CD14-positive monocyte (primary cell): ENCODE measurements around the gene SCARB2. TPM values are rescaled to one million over a fixed set of nuclear protein-coding genes. Genes with fewer than 3 reads are reported as not detected.

ENCODE experiments used
- DNase-seq, 3 donors: peaks; one replicate each; pipeline ENCODE4 v3.0.0-alpha.2; 2011 to 2022
- H2AFZ ChIP-seq: 2 replicates; pipeline ENCODE4 v1.6.0; 2012; ENCODE audit warnings: mild to moderate bottlenecking, low read depth, low read length, inconsistent platforms; ENCODE audit not compliant: insufficient read depth, poor library complexity, severe bottlenecking
- H3K27ac ChIP-seq, 2 donors: 1 replicate in 1 of 2; 2 replicates in 1 of 2; pipeline ENCODE4 v1.5.1; 2012 to 2013; ENCODE audit warnings: low read length in 2 of 2, control low read depth in 1 of 2, inconsistent platforms in 1 of 2, low read depth in 1 of 2, mild to moderate bottlenecking in 1 of 2
- H3K27me3 ChIP-seq, 2 donors: one replicate each; pipeline versions ENCODE4 v1.6.0 to v1.6.1; 2011 to 2013; ENCODE audit warnings: low read length in 2 of 2; ENCODE audit not compliant: control insufficient read depth in 2 of 2, insufficient read depth in 2 of 2
- H3K36me3 ChIP-seq, 2 donors: replicated peaks in 1 of 2; 1 replicate in 1 of 2; 2 replicates in 1 of 2; pipeline versions ENCODE4 v1.5.1 to v1.6.1; 2012 to 2013; ENCODE audit warnings: low read length in 2 of 2, control low read depth in 1 of 2, inconsistent platforms in 1 of 2, mild to moderate bottlenecking in 1 of 2; ENCODE audit not compliant: insufficient read depth in 2 of 2, control insufficient read depth in 1 of 2
- H3K4me1 ChIP-seq, 2 donors: 1 replicate in 1 of 2; 2 replicates in 1 of 2; pipeline versions ENCODE4 v1.5.1 to v1.6.1; 2012 to 2013; ENCODE audit warnings: low read length in 2 of 2, control low read depth in 1 of 2, inconsistent platforms in 1 of 2, mild to moderate bottlenecking in 1 of 2, moderate library complexity in 1 of 2; ENCODE audit not compliant: insufficient read depth in 2 of 2, control insufficient read depth in 1 of 2
- H3K4me2 ChIP-seq: replicated peaks from 2 replicates; pipeline ENCODE3; 2012; ENCODE audit warnings: low read length, moderate library complexity, mild to moderate bottlenecking; ENCODE audit not compliant: poor library complexity, severe bottlenecking; ENCODE audit errors: extremely low read depth
- H3K4me3 ChIP-seq, 3 experiments: fragments of 200-600 bp in 1 of 3; sonication (generic) in 1 of 3; replicated peaks in 1 of 3; 1 replicate in 2 of 3; 2 replicates in 1 of 3; pipeline ENCODE4 v1.5.1; 2011 to 2013; ENCODE audit warnings: low read length in 3 of 3, mild to moderate bottlenecking in 3 of 3, control low read depth in 2 of 3, low read depth in 2 of 3, inconsistent platforms in 1 of 3, moderate library complexity in 1 of 3
- H3K79me2 ChIP-seq: 2 replicates; pipeline ENCODE4 v1.6.0; 2012; ENCODE audit warnings: mild to moderate bottlenecking, control low read depth, inconsistent platforms, low read length, moderate library complexity; ENCODE audit not compliant: insufficient read depth
- H3K9ac ChIP-seq: 2 replicates; pipeline ENCODE4 v1.6.0; 2017; ENCODE audit warnings: low read length, mild to moderate bottlenecking; ENCODE audit not compliant: insufficient read depth, poor library complexity, severe bottlenecking
- H3K9me3 ChIP-seq, 2 donors: replicated peaks in 1 of 2; 1 replicate in 1 of 2; 2 replicates in 1 of 2; pipeline versions ENCODE4 v1.5.1 to v1.6.1; 2012 to 2013; ENCODE audit warnings: low read length in 2 of 2, control low read depth in 1 of 2; ENCODE audit not compliant: control insufficient read depth in 1 of 2, insufficient read depth in 1 of 2
- H4K20me1 ChIP-seq: 2 replicates; pipeline ENCODE4 v1.6.0; 2012; ENCODE audit warnings: mild to moderate bottlenecking, low read length, control low read depth, moderate library complexity; ENCODE audit not compliant: insufficient read depth
- H3K27ac Mint-ChIP-seq, 7 donors: one replicate each; pipeline ENCODE4 v1.8.0; 2020; ENCODE audit warnings: mild to moderate bottlenecking in 7 of 7, mixed read lengths in 7 of 7, moderate library complexity in 6 of 7, inconsistent platforms in 2 of 7
- H3K27me3 Mint-ChIP-seq, 3 donors: one replicate each; pipeline ENCODE4 v1.8.0; 2021 to 2022; ENCODE audit warnings: low read depth in 3 of 3, mild to moderate bottlenecking in 3 of 3, mixed read lengths in 3 of 3, moderate library complexity in 3 of 3, inconsistent platforms in 1 of 3
- H3K36me3 Mint-ChIP-seq, 2 donors: one replicate each; pipeline ENCODE4 v1.8.0; 2020; ENCODE audit warnings: mixed read lengths in 2 of 2, inconsistent platforms in 1 of 2, mild to moderate bottlenecking in 1 of 2
- H3K4me1 Mint-ChIP-seq: one replicate; pipeline ENCODE4 v1.8.0; 2020; ENCODE audit warnings: mild to moderate bottlenecking, mixed read lengths
- H3K4me3 Mint-ChIP-seq, 2 donors: one replicate each; pipeline ENCODE4 v1.8.0; 2020; ENCODE audit warnings: mild to moderate bottlenecking in 2 of 2, mixed read lengths in 2 of 2, moderate library complexity in 1 of 2
- H3K9me3 Mint-ChIP-seq, 7 donors: one replicate each; pipeline ENCODE4 v1.8.0; 2020 to 2022; ENCODE audit warnings: mixed read lengths in 7 of 7, mild to moderate bottlenecking in 6 of 7, moderate library complexity in 6 of 7, inconsistent platforms in 2 of 7
- CTCF ChIP-seq: fragments of 200-600 bp; IDR thresholded peaks from one replicate; pipeline ENCODE4 v1.8.0; 2022; ENCODE audit warnings: antibody characterized with exemption, mild to moderate bottlenecking
- WGBS: methylation state at CpG from one replicate; pipeline ENCODE4 v1.1.5; 2013; ENCODE audit warnings: missing lambda C conversion rate; ENCODE audit not compliant: insufficient coverage; 5-methylcytosine and 5-hydroxymethylcytosine counted together
- intact Hi-C, 2 donors: fragments of 100-400 bp; cut with micrococcal nuclease; formaldehyde crosslinking; loops; one replicate each; pipeline versions ENCODE4 v1.15.0 to v1.15.1; 2023
- polyA plus RNA-seq, 3 donors: library from polyadenylated mRNA; depleted of rRNA in 1 of 3; unstranded in 2 of 3; stranded (reverse) in 1 of 3; fragments of 300-500 nt in 2 of 3; fragments of >200 nt in 1 of 3; fragmentation: Illumina TruSeq in 2 of 3; gene quantifications; 1 replicate in 2 of 3; 2 replicates in 1 of 3; pipeline ENCODE4 v1.2.3, GENCODE V29; 2012 to 2021

The SCARB2 gene
- polyA plus RNA-seq, 3 donors = 36.8 to 73.0 (median 53.5) TPM

DNA sequence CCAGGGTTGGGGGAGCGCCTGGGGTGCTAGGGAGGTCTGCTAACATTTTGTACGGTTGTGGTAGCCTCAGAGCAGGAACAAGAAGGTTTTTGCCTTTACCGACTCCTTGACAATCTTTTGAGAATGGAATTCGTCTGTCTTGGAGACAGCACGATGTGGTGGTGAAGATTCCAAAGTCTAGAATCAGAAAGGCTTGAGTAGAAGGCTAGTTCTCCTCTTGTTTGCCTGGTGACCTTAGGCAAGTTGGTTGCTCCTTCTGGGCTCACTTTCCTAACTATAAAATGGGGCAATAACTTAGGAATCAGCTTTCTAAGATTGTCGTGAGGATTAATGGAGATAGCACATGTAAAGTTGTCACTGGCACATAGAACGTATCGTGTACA is 38.6 kb upstream of the SCARB2 start:
- DNase-seq = no peak
- intact Hi-C loops = loop anchor here in 1 of 2 donors (5.0 kb wide), 1 partner anchor 55 kb away; the partner anchor contains the start of gene STBD1
- H2AFZ ChIP-seq = no peak overlapping the region

More for the DNA sequence above, 38.6 kb upstream of the SCARB2 start:
- Histone ChIP-seq H3K36me3 (no peaks in the 10 kb centered on the region), H3K9ac (no peak overlapping the region), H3K27me3 (peaks cover 35 to 62% of the 10 kb centered on the region in 2 donors), H3K27ac (no peak overlapping the region), H4K20me1 (no peaks in the 10 kb centered on the region), H3K4me2 (no peak overlapping the region), H3K9me3 (no peaks in the 10 kb centered on the region), H3K4me3 (no peak overlapping the region), H3K79me2 (no peaks in the 10 kb centered on the region), H3K4me1 (peaks cover 9 to 13% of the 10 kb centered on the region in 2 donors)
- no peaks in the 10 kb centered on the region for H3K36me3 Mint-ChIP-seq
- H3K9me3 Mint-ChIP-seq = peaks cover 0 to 6% (median 2%) of the 10 kb centered on the region in 7 donors
- TF ChIP-seq CTCF = no peak
- H3K4me3 Mint-ChIP-seq = peak overlapping the region in 1 of 2 donors; percentile 91
- H3K27me3 Mint-ChIP-seq = peaks cover 42 to 65% (median 48%) of the 10 kb centered on the region in 3 donors
- 91% methylated on average over 5 of the region's 8 CpGs for WGBS
- H3K4me1 Mint-ChIP-seq = peaks cover 13% of the 10 kb centered on the region
- H3K27ac Mint-ChIP-seq = peak overlapping the region in 1 of 7 donors; percentile 70
